Colonic mucosa (tissue), 4 donors: Measurements from ENCODE around the gene GID4. TPM values are rescaled to one million over a fixed set of nuclear protein-coding genes. Genes with fewer than 3 reads are reported as not detected.

ENCODE experiments used
- DNase-seq: peaks from one replicate; pipeline ENCODE4 v3.0.0-alpha.2; 2020
- H3K27ac ChIP-seq: fragments of 200-600 bp; one replicate; pipeline ENCODE4 v1.8.0; 2021
- H3K27me3 ChIP-seq: fragments of 200-600 bp; one replicate; pipeline ENCODE4 v1.8.0; 2021
- H3K36me3 ChIP-seq: fragments of 200-600 bp; one replicate; pipeline ENCODE4 v1.8.0; 2021
- H3K4me1 ChIP-seq: fragments of 200-600 bp; one replicate; pipeline ENCODE4 v1.8.0; 2021; ENCODE audit warnings: mild to moderate bottlenecking
- H3K4me3 ChIP-seq: fragments of 200-600 bp; one replicate; pipeline ENCODE4 v1.8.0; 2021
- H3K9ac ChIP-seq, 2 donors: one replicate each; pipeline ENCODE4 v1.7.0; 2013; ENCODE audit warnings: control low read depth in 2 of 2, low read depth in 2 of 2, low read length in 2 of 2
- H3K9me3 ChIP-seq: fragments of 200-600 bp; one replicate; pipeline ENCODE4 v1.8.0; 2021
- CTCF ChIP-seq: fragments of 200-600 bp; IDR thresholded peaks from one replicate; pipeline ENCODE4 v1.8.0; 2022; ENCODE audit warnings: antibody characterized with exemption, mild to moderate bottlenecking
- intact Hi-C: fragments of 100-400 bp; cut with DNase I; formaldehyde crosslinking; loops from one replicate; pipeline ENCODE4 v1.14.1; 2022
- total RNA-seq, 2 donors: library from RNA; stranded (reverse); fragmentation: NEBNext Ultra II Directional in 1 of 2; extraction: Animal tissue kit (Norgen Biotek cat#: 25700) in 1 of 2; gene quantifications; one replicate each; pipeline ENCODE4 v1.2.1, GENCODE V29; 2021
- donor health status: healthy.
- donor health status: DM: no; HTN: no; CAD: no.
- donor health status: DM: no; HTN: no; CAD: no.

Gene GID4
- total RNA-seq, 2 donors from 2014 or later: 5.2 to 8.0 TPM

- Histone ChIP-seq H3K36me3 (no peaks in the 10 kb centered on the region), H3K27ac (no peak overlapping the region), H3K4me1 (no peaks in the 10 kb centered on the region), H3K4me3 (no peak overlapping the region), H3K27me3 (no peaks in the 10 kb centered on the region), H3K9ac (no peak overlapping the region), H3K9me3 (no peaks in the 10 kb centered on the region)
- DNase-seq: no peak
- intact Hi-C loops: no loop called here
- no peak for TF ChIP-seq CTCF
Measured at GRCh38 chr17:18074566-18075272, 35.5 kb downstream of the GID4 start.

GRCh38 chr17:18076936-18077335 lies 37.7 kb downstream of the GID4 start:
- H3K36me3 ChIP-seq: no peaks in the 10 kb centered on the region
- no peaks in the 10 kb centered on the region for H3K4me1 ChIP-seq
- H3K9me3 ChIP-seq: no peaks in the 10 kb centered on the region
- intact Hi-C loops: no loop called here
- no peaks in the 10 kb centered on the region for H3K27me3 ChIP-seq
- H3K9ac ChIP-seq: no peak overlapping the region
- no peak overlapping the region for H3K4me3 ChIP-seq
- no peak for DNase-seq
- no peak for TF ChIP-seq CTCF
- no peak overlapping the region for H3K27ac ChIP-seq

- Histone ChIP-seq H3K9me3 (no peaks in the 10 kb centered on the region), H3K9ac (no peak overlapping the region), H3K4me3 (no peak overlapping the region), H3K27ac (no peak overlapping the region), H3K36me3 (no peaks in the 10 kb centered on the region), H3K4me1 (no peaks in the 10 kb centered on the region), H3K27me3 (no peaks in the 10 kb centered on the region)
- intact Hi-C loops: no loop called here
- TF ChIP-seq CTCF: no peak
- no peak for DNase-seq
Measured at GRCh38 chr17:18079543-18079942, 40.3 kb downstream of the GID4 start.

- no peak for DNase-seq
- H3K27me3 ChIP-seq: no peaks in the 10 kb centered on the region
- H3K36me3 ChIP-seq: no peaks in the 10 kb centered on the region
- H3K9me3 ChIP-seq: no peaks in the 10 kb centered on the region
- TF ChIP-seq CTCF: no peak
- H3K4me1 ChIP-seq: no peaks in the 10 kb centered on the region
- H3K9ac ChIP-seq: no peak overlapping the region
- intact Hi-C loops: no loop called here
- H3K4me3 ChIP-seq: no peak overlapping the region
- H3K27ac ChIP-seq: no peak overlapping the region
Measured at GRCh38 chr17:18084256-18084655, 45.0 kb downstream of the GID4 start.

GRCh38 chr17:18087610-18088491 lies 48.6 kb downstream of the GID4 start, which contains the start of gene DRG2:
Gene DRG2, plus strand, starts transcription at chr17:18087948. Its CDS starts 76 bp downstream, at chr17:18088024.
- TF ChIP-seq CTCF: no peak
- intact Hi-C loops: no loop called here

More at GRCh38 chr17:18087610-18088491, 48.6 kb downstream of the GID4 start, which contains the start of gene DRG2:
- H3K27me3 ChIP-seq: no peaks in the 10 kb centered on the region
- H3K4me1 ChIP-seq: no peaks in the 10 kb centered on the region
- H3K9ac ChIP-seq: peak within 1 kb of the TSS; percentile 70 to 75
- peak within 1 kb of the TSS; percentile 65 for H3K4me3 ChIP-seq
- peak within 1 kb of the TSS; percentile 64 for H3K27ac ChIP-seq
- H3K36me3 ChIP-seq: no peaks in the 10 kb centered on the region
- H3K9me3 ChIP-seq: no peaks in the 10 kb centered on the region
- DNase-seq: peak; percentile 92
